HepG2 (cell line): Measurements from ENCODE around the gene NEK6. TPM values are rescaled to one million over a fixed set of nuclear protein-coding genes. Genes with fewer than 3 reads are reported as not detected.

ENCODE experiments used
- CREB3 ChIP-seq: sonication (generic); formaldehyde crosslinking; IDR thresholded peaks from 2 replicates; pipeline ENCODE4 v1.5.0; 2020; ENCODE audit warnings: missing genetic modification reagents
- FLYWCH1 ChIP-seq: sonication (generic); formaldehyde crosslinking; IDR thresholded peaks from 2 replicates; pipeline ENCODE4 v1.8.1; 2023; ENCODE audit warnings: mild to moderate bottlenecking, missing genetic modification reagents
- GPN1 ChIP-seq: sonication (generic); formaldehyde crosslinking; IDR thresholded peaks from 2 replicates; pipeline ENCODE4 v1.5.1; 2020; ENCODE audit warnings: missing genetic modification reagents, borderline replicate concordance
- GTF2F1 ChIP-seq: fragments of 150-350 bp; IDR thresholded peaks from 2 replicates; pipeline ENCODE4 v1.6.1; 2014; ENCODE audit warnings: low read length
- HDAC6 ChIP-seq: fragments of 200-600 bp; sonication (generic); IDR thresholded peaks from 2 replicates; pipeline ENCODE4 v1.7.0; 2017; ENCODE audit warnings: mild to moderate bottlenecking, antibody characterized with exemption, low read length, low read depth
- NFAT5 ChIP-seq: sonication (generic); formaldehyde crosslinking; IDR thresholded peaks from 2 replicates; pipeline ENCODE4 v1.4.0; 2020; ENCODE audit warnings: missing genetic modification reagents
- NR1H2 ChIP-seq: sonication (generic); formaldehyde crosslinking; IDR thresholded peaks from 2 replicates; pipeline ENCODE4 v1.8.1; 2022; ENCODE audit warnings: low read depth, missing genetic modification reagents, borderline replicate concordance
- PTBP1 ChIP-seq: fragments of 200-400 bp; formaldehyde crosslinking; IDR thresholded peaks from 2 replicates; pipeline ENCODE4 v1.6.1; 2018; ENCODE audit warnings: low read length, low read depth; ENCODE audit not compliant: poor library complexity, severe bottlenecking
- RFXANK ChIP-seq: IDR thresholded peaks from 2 replicates; pipeline ENCODE4 v1.6.1; 2016
- SSRP1 ChIP-seq: IDR thresholded peaks from 2 replicates; pipeline ENCODE4 v1.6.1; 2016; ENCODE audit warnings: control low read depth
- TCF7 ChIP-seq: sonication (generic); IDR thresholded peaks from 2 replicates; pipeline ENCODE4 v1.6.1; 2016; ENCODE audit warnings: antibody characterized with exemption, low read depth
- TRIM24 ChIP-seq: sonication (generic); formaldehyde crosslinking; IDR thresholded peaks from 2 replicates; pipeline ENCODE4 v1.8.0; 2022; ENCODE audit warnings: mild to moderate bottlenecking, missing genetic modification reagents
- ZBTB49 ChIP-seq: sonication (generic); formaldehyde crosslinking; IDR thresholded peaks from 2 replicates; pipeline ENCODE4 v1.4.0; 2020; ENCODE audit warnings: missing genetic modification reagents, borderline replicate concordance
- ZNF207 ChIP-seq: fragments of 450-650 bp; IDR thresholded peaks from 2 replicates; pipeline ENCODE4 v1.6.1; 2016; ENCODE audit warnings: antibody characterized with exemption, borderline replicate concordance
- ZNF317 ChIP-seq: sonication (generic); formaldehyde crosslinking; IDR thresholded peaks from 2 replicates; pipeline ENCODE4 v1.5.0; 2020; ENCODE audit warnings: mild to moderate bottlenecking, missing genetic modification reagents
- ZNF558 ChIP-seq: sonication (generic); formaldehyde crosslinking; IDR thresholded peaks from 2 replicates; pipeline ENCODE4 v1.9.0; 2022; ENCODE audit warnings: mild to moderate bottlenecking, missing genetic modification reagents, borderline replicate concordance
- ZNF619 ChIP-seq: sonication (generic); formaldehyde crosslinking; IDR thresholded peaks from 2 replicates; pipeline ENCODE4 v1.4.0; 2020; ENCODE audit warnings: mild to moderate bottlenecking, missing genetic modification reagents
- ZNF670 ChIP-seq: sonication (generic); formaldehyde crosslinking; IDR thresholded peaks from 2 replicates; pipeline ENCODE4 v1.8.0; 2022; ENCODE audit warnings: mild to moderate bottlenecking, missing genetic modification reagents, borderline replicate concordance
- ZNF672 ChIP-seq: sonication (generic); formaldehyde crosslinking; IDR thresholded peaks from 2 replicates; pipeline ENCODE4 v1.8.1; 2022; ENCODE audit warnings: missing genetic modification reagents
- ZNF678 ChIP-seq: sonication (generic); formaldehyde crosslinking; IDR thresholded peaks from 2 replicates; pipeline ENCODE4 v1.4.0; 2020; ENCODE audit warnings: mild to moderate bottlenecking, missing genetic modification reagents
- ZNF746 ChIP-seq: sonication (generic); formaldehyde crosslinking; IDR thresholded peaks from 2 replicates; pipeline ENCODE4 v1.8.0; 2022; ENCODE audit warnings: mild to moderate bottlenecking, missing genetic modification reagents
- ZNF883 ChIP-seq: sonication (generic); formaldehyde crosslinking; IDR thresholded peaks from 2 replicates; pipeline ENCODE4 v1.5.1; 2020; ENCODE audit warnings: mild to moderate bottlenecking, missing genetic modification reagents; ENCODE audit errors: not compliant biosample characterization
- ZSCAN12 ChIP-seq: sonication (generic); formaldehyde crosslinking; IDR thresholded peaks from 2 replicates; pipeline ENCODE4 v1.9.0; 2021; ENCODE audit warnings: mild to moderate bottlenecking, missing genetic modification reagents
- ZSCAN25 ChIP-seq: sonication (generic); formaldehyde crosslinking; IDR thresholded peaks from 2 replicates; pipeline ENCODE4 v1.8.0; 2022; ENCODE audit warnings: mild to moderate bottlenecking, missing genetic modification reagents
- ZZZ3 ChIP-seq: sonication (generic); formaldehyde crosslinking; IDR thresholded peaks from 2 replicates; pipeline ENCODE4 v1.4.0; 2020; ENCODE audit warnings: missing genetic modification reagents, mild to moderate bottlenecking, borderline replicate concordance
- polyA plus RNA-seq, 8 experiments: library from polyadenylated mRNA; depleted of rRNA in 3 of 8; stranded (reverse) in 7 of 8; unstranded in 1 of 8; fragments of >200 nt; fragmentation: Illumina TruSeq in 4 of 8; extraction: Trizol in 4 of 8; gene quantifications; 2 replicates each; pipeline versions ENCODE4 v1.2.1 to v1.2.3, GENCODE V29; 2011 to 2016; ENCODE audit warnings: low read depth in 4 of 8, missing spikeins in 1 of 8, mixed read lengths in 1 of 8; ENCODE audit not compliant: insufficient read depth in 1 of 8
- total RNA-seq, 5 experiments: library from RNA; depleted of rRNA; stranded (reverse); fragments of >200 nt; fragmentation: Illumina TruSeq; extraction: Trizol; gene quantifications; 2 replicates each; pipeline ENCODE4 v1.2.3, GENCODE V29; 2016; ENCODE audit warnings: low read depth in 1 of 5

The NEK6 gene
- total and polyA plus RNA-seq, 2 of the 13 experiments (the other 11 are each of a cell fraction or from before 2014, with no cell fraction given) = 30.4 to 119 TPM

DNA sequence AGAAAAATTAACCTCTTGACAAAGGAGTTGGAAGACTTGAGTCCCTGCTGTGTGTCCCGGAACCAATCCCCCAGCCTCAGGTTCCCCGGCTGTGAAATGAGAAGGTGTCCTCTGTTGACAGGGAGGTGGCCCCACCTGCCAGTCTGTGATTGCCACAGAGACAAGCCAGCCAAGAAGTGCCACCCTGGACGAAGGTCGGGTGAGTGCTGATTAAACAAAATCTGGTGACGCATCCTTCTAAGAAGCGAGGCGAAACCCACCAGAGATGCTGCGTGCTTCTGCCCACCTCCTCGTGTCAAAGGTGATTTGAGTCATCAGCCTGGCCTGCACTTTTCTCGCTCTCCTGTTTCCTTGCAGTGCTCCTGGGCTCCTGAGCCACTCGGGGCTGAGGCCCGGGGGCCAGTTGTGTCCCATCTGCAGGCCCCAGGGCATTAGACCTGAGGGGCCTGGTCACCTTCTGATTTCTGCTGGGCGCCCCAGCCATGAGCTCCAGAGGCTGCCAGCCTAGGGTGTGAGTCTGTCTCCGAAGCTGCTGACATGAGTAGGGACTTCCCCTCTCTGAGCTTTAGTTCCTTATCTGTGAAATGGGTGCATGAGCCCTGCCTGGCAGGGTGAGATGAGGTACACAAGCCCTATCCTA, 28.7 kb downstream of the NEK6 start (continued):
- TF ChIP-seq NFAT5 (CRISPR knock-in tag) = no peak
- no peak for TF ChIP-seq ZNF746 (CRISPR knock-in tag)
- no peak for TF ChIP-seq CREB3 (CRISPR knock-in tag)
- TF ChIP-seq RFXANK (CRISPR knock-in tag) = no peak
- TF ChIP-seq ZBTB49 (CRISPR knock-in tag) = no peak
- TF ChIP-seq ZNF207 = no peak
- no peak for TF ChIP-seq SSRP1 (CRISPR knock-in tag)
- TF ChIP-seq ZNF619 (CRISPR knock-in tag) = no peak
- no peak for TF ChIP-seq ZZZ3 (CRISPR knock-in tag)
- peak; percentile 3 for TF ChIP-seq PTBP1
- TF ChIP-seq TCF7 = no peak
- TF ChIP-seq ZNF678 (CRISPR knock-in tag) = no peak
- no peak for TF ChIP-seq TRIM24 (CRISPR knock-in tag)
- no peak for TF ChIP-seq ZNF317 (CRISPR knock-in tag)
- no peak for TF ChIP-seq NR1H2
- no peak for TF ChIP-seq ZNF670
- TF ChIP-seq ZSCAN25 (CRISPR knock-in tag) = no peak
- no peak for TF ChIP-seq GTF2F1
- TF ChIP-seq ZNF883 = no peak
- no peak for TF ChIP-seq GPN1 (CRISPR knock-in tag)
- no peak for TF ChIP-seq HDAC6
- TF ChIP-seq ZSCAN12 (CRISPR knock-in tag) = no peak
- TF ChIP-seq ZNF672 (CRISPR knock-in tag) = no peak
- no peak for TF ChIP-seq ZNF558 (CRISPR knock-in tag)
- TF ChIP-seq FLYWCH1 (CRISPR knock-in tag) = no peak
